HCEC 1CT (cell line): ENCODE data around the gene CDS2.

ENCODE experiments used
- DNase-seq: peaks from one replicate; pipeline ENCODE4 v3.0.0-alpha.2; 2017

The CDS2 gene

DNA sequence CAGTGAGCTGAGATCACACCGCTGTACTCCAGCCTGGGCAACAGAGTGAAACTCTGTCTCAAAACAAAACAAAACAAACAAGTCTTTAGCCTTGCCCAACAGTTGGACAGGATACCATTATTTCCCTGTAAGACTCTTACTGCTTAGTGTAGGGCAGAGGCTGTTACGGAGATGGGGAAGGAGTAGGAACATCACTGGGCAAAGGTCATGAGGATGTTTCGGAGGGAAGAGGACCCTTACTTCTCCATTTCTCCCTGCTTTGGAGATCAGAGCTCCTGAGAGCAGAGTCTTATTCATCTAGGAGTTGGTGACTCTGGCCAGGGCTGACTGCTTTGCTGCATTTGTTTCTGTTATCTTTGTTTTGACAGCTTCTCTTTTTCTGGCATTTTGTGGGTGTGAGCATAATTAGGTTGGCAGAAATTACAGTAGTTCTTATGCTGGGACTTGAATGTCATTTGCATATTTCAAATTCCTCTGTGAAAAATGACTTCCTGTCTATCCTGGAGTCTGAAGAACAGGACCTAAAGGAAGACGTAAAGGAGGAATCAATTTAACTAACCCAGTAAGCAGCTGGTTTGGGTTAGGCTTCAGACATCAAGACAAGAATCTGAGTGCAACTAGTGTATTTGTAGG, 89.0 kb downstream of the CDS2 start:
- DNase-seq: no peak

DNA sequence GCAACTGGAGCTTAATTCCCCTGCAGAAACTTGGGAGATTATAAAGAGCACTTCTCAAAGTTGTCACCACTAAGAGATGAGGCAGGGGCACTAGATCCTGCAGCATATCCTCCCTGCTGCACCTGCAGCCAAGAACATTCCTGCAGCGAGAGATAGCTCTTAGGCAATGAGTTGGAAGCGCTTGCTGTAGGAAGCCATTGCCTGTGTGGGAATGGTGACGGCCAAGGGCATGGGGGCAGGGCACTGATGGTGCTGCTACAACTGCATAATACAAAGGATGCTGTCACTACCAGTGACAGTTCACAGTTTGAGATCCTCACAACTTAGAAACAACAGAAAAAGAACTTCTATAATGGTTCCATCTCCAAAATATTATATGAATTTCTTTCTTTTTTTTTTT, 89.9 kb downstream of the CDS2 start:
- DNase-seq: no peak

DNA sequence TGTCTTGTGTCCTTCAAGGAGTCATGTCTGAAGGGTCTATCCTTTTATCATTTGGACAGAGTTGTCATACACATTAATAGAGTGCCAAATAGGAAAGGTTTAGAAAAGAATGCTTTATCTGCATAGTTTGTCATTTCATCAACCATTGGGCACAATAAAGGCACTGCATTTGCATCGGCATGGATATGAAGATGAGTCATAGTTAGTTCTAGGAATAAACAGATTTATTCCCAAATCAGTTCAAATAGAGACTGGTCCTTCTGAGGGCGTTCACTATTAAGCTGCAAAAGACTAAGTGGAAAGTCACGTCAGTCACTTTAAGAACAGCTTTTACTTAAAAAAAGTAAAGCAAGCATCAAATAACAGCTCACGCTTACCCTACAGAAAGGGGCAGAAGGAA, 90.8 kb downstream of the CDS2 start:
- no peak for DNase-seq

DNA sequence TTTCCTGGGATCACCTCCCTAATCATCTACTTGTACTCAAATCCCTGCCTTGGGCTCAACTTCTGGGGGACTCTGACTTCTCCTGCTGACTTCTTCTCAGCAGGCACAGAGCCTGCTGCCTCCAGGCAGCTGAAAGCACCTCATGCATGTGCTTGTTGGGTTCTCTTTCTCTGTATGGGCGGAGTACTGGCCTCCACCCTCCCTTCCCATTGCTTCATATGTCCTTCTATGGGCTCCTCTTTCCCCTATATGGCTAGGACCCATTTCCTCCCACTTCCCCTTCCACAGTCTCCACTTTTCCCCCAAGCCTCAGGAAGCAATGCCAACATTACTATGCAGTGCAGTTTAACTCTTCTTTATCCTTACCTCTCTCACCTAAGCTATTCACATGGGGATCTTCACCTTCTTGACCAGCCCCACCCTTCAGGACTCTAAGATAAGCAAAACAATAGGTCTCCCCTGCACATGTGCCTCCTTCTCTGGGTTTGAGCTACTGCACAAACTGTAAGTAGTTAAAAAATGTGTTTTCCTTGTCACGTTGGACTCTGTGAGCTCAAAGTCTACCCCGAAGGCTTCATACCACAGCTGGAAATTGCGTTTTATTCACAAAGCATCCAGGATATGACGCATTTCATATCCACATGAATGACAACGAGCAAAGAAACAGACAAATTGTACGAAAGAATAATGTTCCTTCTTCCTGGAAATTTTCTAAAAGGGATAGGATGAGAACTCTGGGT, 93.7 kb downstream of the CDS2 start:
- no peak for DNase-seq

DNA sequence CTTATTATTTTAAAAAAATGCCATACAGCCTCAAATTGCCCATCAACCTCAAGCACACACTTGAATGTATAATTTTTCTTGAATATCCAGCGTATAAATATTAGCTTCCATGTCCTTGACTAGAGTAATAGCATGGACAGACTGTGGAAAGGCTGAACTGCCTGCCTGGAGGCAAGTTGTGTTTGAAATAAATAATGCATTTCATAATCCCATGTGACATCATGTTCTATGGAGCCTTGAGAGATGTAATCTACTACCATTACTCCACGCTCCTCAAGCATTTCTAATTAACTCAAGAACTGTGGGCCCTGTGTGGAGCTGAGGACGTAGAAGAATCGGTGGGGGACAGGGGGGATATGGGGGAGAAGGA, 94.2 kb downstream of the CDS2 start:
- no peak for DNase-seq

DNA sequence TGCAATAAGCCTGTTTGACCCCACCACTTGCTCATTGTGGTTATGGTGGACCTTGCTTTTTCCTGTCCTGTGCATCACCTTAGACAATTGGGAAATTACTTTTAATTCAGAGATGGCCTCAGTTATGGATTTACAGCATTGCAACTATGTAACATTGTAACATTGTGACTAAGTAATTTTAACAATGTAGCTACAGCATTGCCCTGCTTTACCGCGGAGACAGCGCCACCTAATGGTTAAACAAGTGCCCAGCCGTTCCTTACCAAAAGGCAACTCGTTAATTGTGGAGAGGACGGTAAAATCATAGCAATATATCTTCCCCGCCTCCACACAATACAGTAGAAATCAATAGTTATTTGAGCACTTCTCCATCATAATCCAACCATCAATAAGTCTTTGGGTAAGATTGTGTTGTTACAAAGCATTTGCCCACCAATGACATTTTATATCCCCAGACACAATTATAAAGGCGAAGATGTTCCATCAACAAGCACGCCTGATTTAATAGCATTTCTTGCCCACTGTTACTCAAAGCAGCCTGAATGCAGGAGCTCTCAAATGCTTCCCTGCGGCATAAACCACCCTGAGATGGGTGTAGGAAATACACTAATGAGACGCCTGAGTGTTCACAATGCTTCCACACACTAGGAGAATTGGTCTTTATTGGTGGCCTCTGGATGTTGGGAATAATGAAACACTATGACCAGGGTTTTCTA, 96.3 kb downstream of the CDS2 start:
- DNase-seq: peak; percentile 67

DNA sequence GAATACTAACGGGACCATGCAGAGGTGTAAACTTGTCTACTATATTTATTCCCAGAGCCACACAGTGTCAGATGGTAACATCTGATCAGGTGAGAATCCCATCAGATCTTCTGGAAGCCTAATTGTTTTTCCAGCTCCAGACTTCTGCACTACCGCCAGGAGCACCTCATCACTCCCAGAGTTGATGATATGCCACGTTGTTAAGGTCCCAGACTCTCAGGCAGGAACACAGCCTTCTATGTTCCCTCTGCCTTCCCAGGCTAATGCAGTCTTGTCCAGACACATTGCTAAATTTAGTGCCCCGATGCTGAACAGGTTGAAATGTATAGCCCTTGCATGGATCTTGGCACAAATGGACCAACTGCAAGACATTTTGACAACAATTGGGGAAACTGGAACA, 103.7 kb downstream of the CDS2 start:
- no peak for DNase-seq

DNA sequence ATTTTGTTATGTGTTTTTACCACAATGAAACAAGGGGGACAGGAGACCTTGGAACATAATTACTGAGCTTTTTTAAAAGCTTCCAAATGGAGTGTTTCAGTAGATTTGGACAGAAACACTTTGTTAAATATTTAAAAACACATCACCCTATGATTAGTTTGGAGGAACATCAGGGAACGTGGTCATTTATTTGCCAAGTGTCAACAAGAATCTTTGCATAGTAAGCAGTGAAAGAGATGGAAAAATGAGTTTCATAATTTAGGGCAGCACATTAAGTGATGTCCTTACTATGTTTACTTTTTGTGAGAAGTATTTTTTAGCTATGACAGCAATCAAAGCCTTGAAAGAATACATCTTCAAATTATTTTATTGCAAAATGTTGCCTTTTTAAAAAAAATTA, 107.3 kb downstream of the CDS2 start:
- DNase-seq: no peak

DNA sequence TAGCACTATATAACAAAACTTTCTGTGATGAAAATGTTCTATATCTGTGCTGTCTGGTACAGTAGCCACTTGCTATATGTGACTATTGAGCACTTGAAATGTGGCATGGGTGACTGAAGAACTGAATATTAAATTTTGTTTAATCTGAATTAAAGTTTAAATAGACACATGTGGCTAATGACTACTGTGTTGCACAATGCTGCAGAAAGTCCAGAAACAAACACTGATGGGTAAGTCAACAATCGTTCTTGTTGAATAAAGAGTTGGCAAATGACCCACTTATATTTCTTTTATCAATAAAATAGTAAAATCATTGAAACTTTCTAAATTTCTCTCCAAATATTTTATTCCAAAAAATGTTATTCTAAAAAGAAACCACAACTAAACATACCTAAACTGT, 108.2 kb downstream of the CDS2 start:
- no peak for DNase-seq
